HG03460 (cell line): Measurements from ENCODE around the gene TSNAXIP1.
"Not testable (repeated sequence)": the region's sequence is repeated elsewhere in the genome, so short reads cannot be mapped to it uniquely, and the experiment has no call there.

Experiments
- ATAC-seq: cut with Tn5 transposase; IDR thresholded peaks from one replicate; pipeline ENCODE4 v1.9.1; 2021; ENCODE audit not compliant: unreplicated experiment

The TSNAXIP1 gene

GRCh38 chr16:67833415-67834241 lies 26.9 kb downstream of the TSNAXIP1 start:
- peak; percentile 96 for ATAC-seq

GRCh38 chr16:67834242-67834614 lies 27.5 kb downstream of the TSNAXIP1 start:
- ATAC-seq: no peak

- not testable (repeated sequence) for ATAC-seq
These were observed 30.5 kb downstream of the TSNAXIP1 start for GRCh38 chr16:67837190-67837589.

GRCh38 chr16:67837811-67838210 lies 31.1 kb downstream of the TSNAXIP1 start:
- no peak for ATAC-seq

GRCh38 chr16:67841198-67841815 lies 34.6 kb downstream of the TSNAXIP1 start:
- ATAC-seq: no peak

GRCh38 chr16:67841816-67842508 lies 35.3 kb downstream of the TSNAXIP1 start, which contains the start of gene THAP11:
Gene THAP11 (plus strand): TSS chr16:67842320. CDS start chr16:67842555, 235 bp downstream.
- peak; percentile 41 for ATAC-seq

GRCh38 chr16:67842509-67843342 lies 36.0 kb downstream of the TSNAXIP1 start:
- ATAC-seq: peak; percentile 17

GRCh38 chr16:67843343-67843765 lies 36.7 kb downstream of the TSNAXIP1 start:
- ATAC-seq: no peak

GRCh38 chr16:67844497-67844896 lies 37.8 kb downstream of the TSNAXIP1 start:
- ATAC-seq: no peak

GRCh38 chr16:67845291-67846062 lies 38.8 kb downstream of the TSNAXIP1 start:
- ATAC-seq: no peak

- ATAC-seq: no peak
These were observed 39.3 kb downstream of the TSNAXIP1 start for GRCh38 chr16:67846063-67846319.

GRCh38 chr16:67846320-67847063 lies 39.8 kb downstream of the TSNAXIP1 start, which contains the start of gene NUTF2:
Gene NUTF2 (plus strand): TSS chr16:67846933. CDS start chr16:67865131, 18,198 bp downstream.
- ATAC-seq: peak; percentile 48

- ATAC-seq: peak; percentile 34
These were observed 40.6 kb downstream of the TSNAXIP1 start, which contains the start of gene CENPT for GRCh38 chr16:67847064-67847861. Gene CENPT (minus strand): TSS chr16:67847693. CDS start chr16:67833859, 13,834 bp downstream.

GRCh38 chr16:67848118-67848517 lies 41.4 kb downstream of the TSNAXIP1 start:
- ATAC-seq: no peak

GRCh38 chr16:67853670-67854069 lies 47.0 kb downstream of the TSNAXIP1 start:
- no peak for ATAC-seq

GRCh38 chr16:67855789-67856188 lies 49.1 kb downstream of the TSNAXIP1 start:
- ATAC-seq: no peak

GRCh38 chr16:67856927-67857546 lies 50.3 kb downstream of the TSNAXIP1 start:
- ATAC-seq: no peak
